ENCODE data around the gene PRICKLE4.
"Not testable (repeated sequence)": the region's sequence is repeated elsewhere in the genome, so short reads cannot be mapped to it uniquely, and the experiment has no call there.

Gene PRICKLE4

GRCh38 chr6:41757931-41758640 lies 22.5 kb upstream of the PRICKLE4 start:
- TF ChIP-seq ZNF274 (IDR thresholded peaks at IDR 0.05; ENCODE audit: low read depth, low read length) = no peak
- no peak overlapping the region for H3K4me3 ChIP-seq (ENCODE audit: low read length)

- H3K4me3 ChIP-seq (ENCODE audit: low read length) = no peak overlapping the region
- no peak for TF ChIP-seq ZNF274 (IDR thresholded peaks at IDR 0.05; ENCODE audit: low read depth, low read length)
Measured at GRCh38 chr6:41758641-41759035, 21.9 kb upstream of the PRICKLE4 start.

GRCh38 chr6:41759106-41759904 lies 21.3 kb upstream of the PRICKLE4 start:
- H3K4me3 ChIP-seq (ENCODE audit: low read length) = no peak overlapping the region
- no peak for TF ChIP-seq ZNF274 (IDR thresholded peaks at IDR 0.05; ENCODE audit: low read depth, low read length)

- TF ChIP-seq ZNF274 (IDR thresholded peaks at IDR 0.05; ENCODE audit: low read depth, low read length) = no peak
- no peak overlapping the region for H3K4me3 ChIP-seq (ENCODE audit: low read length)
Measured at GRCh38 chr6:41759905-41760579, 20.5 kb upstream of the PRICKLE4 start.

DNA sequence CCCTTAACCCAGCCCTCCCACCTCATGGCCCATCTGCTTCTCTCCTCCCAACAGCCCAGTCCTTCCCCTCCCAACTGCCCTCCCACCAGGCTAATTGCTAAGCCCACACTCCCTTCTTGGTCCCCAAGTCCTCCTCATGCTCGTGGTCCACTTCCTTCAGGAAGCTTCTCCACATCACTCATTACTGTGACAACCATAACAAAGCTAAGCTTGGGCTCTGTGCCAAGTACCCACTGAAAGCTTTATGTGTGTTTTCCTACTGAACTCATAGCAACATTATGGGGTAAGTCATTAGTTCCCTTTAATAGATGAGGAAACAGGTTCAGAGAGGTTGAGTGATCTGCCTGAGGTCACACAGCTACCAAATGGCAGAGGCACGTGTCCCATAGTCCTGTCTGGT lies 17.1 kb upstream of the PRICKLE4 start:
- no peak for TF ChIP-seq ZNF274 (IDR thresholded peaks at IDR 0.05; ENCODE audit: low read depth, low read length)
- no peak overlapping the region for H3K4me3 ChIP-seq (ENCODE audit: low read length)

DNA sequence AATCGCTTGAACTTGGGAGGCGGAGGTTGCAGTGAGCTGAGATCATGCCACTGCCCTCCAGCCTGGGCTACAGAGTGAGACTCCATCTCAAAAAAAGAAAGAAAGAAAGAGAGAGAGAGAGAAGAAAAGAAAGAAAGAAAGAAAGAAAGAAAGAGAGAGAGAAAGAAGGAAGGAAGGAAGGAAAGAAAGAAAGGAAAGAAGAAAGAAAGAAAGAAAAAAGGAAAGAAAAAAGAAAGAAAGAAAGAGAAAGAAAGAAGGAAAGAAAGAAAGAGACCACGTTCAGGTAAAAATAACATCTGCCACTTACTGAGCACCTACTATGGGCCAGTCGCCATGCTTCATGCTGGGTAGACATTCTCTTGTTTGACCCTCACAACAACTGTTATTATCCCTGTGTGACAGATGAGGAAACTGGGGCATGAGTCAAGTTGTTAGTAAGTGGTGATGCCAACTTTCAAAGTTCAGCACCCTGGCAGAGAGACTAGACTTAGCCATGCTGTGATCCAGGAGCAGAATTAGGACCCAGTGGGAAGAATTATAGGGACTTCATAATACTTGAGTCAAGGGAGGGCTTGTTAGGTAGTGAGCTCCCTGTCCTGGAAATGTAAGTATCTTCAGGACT lies 14.4 kb upstream of the PRICKLE4 start:
- H3K4me3 ChIP-seq (ENCODE audit: low read length) = not testable (repeated sequence)

DNA sequence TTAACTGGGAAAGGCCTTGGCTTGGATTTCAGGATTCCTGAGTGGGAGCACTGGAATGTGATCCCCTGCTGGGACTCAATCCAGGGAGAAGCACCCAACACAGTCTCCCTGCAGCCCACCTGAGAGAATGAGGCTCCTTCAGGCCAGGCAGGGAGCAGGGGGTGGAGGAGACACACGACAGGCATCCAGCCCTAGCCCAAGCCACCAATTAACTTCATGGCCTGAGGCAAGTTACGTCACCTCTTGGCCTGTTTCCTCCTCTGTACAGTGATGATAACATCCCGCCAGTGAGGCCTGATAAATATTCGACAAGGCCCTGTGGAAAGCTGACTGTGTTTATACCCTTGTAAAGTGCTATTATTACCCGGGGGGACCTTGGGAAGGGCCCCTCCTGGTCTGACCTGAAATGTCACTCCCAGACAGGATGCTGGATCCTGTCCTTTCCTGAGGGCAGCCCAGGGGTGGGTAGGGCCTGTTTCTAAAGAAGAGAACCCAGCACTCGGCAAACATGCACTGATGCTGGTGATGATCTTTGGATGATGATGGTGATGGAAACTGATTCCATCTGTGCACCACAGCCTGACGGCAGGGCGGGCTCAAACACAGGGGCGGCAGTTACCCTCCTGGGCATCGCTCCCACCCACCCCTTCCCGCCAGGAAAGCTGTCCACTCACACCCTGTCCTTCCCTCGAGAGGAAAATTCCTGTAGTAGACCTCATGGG lies 13.3 kb upstream of the PRICKLE4 start:
- TF ChIP-seq ZNF274 (IDR thresholded peaks at IDR 0.05; ENCODE audit: low read depth, low read length) = no peak
- H3K4me3 ChIP-seq (ENCODE audit: low read length) = no peak overlapping the region

DNA sequence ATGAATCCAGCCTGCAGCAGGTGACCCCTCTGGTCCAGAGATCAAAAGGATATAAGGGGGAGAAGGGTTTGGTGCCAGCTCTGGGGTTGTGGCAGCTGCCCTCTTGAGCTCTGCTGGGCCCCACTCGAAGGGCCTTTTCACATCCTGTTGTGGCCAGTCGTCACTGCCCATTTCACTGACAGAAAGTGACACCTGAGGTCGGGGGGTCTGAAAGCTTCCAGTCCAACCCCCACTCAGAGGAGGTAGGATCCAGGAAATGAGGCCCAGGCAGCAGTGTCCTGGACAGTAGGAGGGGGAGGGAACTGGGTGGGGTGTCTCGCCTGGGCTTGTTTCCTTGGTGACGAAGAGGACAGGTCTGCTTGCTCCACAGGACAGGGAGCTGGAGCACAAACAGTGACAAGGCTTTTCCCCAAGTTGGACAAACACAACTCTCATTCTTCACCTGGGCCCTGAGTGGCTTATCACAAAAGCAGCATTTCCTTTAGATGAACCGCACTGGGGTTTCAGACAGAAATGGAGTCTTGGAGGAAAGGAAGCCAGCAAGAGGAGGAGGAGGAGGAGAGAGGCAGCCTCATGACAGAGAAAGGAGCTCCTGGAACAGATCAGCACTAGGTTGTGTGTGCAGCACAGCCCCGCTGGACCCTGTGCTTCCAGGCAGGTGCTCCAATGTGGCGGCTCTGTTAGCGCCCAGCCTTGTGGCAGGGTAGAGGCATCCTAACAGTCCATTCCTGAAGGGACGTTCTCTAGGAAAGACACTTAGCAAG lies 11.9 kb upstream of the PRICKLE4 start:
- H3K4me3 ChIP-seq (ENCODE audit: low read length) = no peak overlapping the region
- no peak for TF ChIP-seq ZNF274 (IDR thresholded peaks at IDR 0.05; ENCODE audit: low read depth, low read length)

- TF ChIP-seq ZNF274 (IDR thresholded peaks at IDR 0.05; ENCODE audit: low read depth, low read length) = no peak
- H3K4me3 ChIP-seq (ENCODE audit: low read length) = no peak overlapping the region
Measured at GRCh38 chr6:41769376-41769775, 11.2 kb upstream of the PRICKLE4 start.

GRCh38 chr6:41770381-41771057 lies 10.1 kb upstream of the PRICKLE4 start:
- TF ChIP-seq ZNF274 (IDR thresholded peaks at IDR 0.05; ENCODE audit: low read depth, low read length) = no peak

GRCh38 chr6:41771058-41771983 lies 9.3 kb upstream of the PRICKLE4 start:
- no peak for TF ChIP-seq ZNF274 (IDR thresholded peaks at IDR 0.05; ENCODE audit: low read depth, low read length)
- H3K4me3 ChIP-seq (ENCODE audit: low read length) = no peak overlapping the region

More at GRCh38 chr6:41770381-41771057, 10.1 kb upstream of the PRICKLE4 start:
- H3K4me3 ChIP-seq (ENCODE audit: low read length) = no peak overlapping the region

DNA sequence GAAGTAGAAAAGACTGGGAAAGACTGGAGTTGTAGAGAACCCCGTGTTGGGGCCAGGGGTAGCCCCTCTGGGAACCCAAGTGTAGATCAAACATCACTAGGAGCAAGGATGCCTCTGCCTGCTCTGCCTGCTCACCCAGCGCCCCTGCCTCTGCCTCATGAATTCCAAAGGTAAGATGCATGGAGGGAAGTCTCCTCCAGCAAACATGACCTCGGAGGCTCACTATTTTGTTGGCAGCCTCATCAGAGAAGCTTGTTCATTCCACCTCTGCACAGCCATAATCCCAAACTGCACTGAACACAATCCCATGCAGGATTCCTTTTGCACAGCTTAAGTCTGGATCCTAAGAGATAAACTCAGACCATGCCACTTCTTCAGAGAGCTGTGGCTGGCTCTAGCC lies 5.7 kb upstream of the PRICKLE4 start:
- TF ChIP-seq ZNF274 (IDR thresholded peaks at IDR 0.05; ENCODE audit: low read depth, low read length) = no peak
- H3K4me3 ChIP-seq (ENCODE audit: low read length) = no peak overlapping the region
